GM19351 (cell line): Measurements from ENCODE around the gene ARMH1.
"Not testable (repeated sequence)": the region's sequence is repeated elsewhere in the genome, so short reads cannot be mapped to it uniquely, and the experiment has no call there.

Experiments used
- ATAC-seq: cut with Tn5 transposase; IDR thresholded peaks from one replicate; pipeline ENCODE4 v1.9.1; 2021; ENCODE audit warnings: mild to moderate bottlenecking, moderate library complexity; ENCODE audit not compliant: unreplicated experiment

Gene ARMH1

DNA sequence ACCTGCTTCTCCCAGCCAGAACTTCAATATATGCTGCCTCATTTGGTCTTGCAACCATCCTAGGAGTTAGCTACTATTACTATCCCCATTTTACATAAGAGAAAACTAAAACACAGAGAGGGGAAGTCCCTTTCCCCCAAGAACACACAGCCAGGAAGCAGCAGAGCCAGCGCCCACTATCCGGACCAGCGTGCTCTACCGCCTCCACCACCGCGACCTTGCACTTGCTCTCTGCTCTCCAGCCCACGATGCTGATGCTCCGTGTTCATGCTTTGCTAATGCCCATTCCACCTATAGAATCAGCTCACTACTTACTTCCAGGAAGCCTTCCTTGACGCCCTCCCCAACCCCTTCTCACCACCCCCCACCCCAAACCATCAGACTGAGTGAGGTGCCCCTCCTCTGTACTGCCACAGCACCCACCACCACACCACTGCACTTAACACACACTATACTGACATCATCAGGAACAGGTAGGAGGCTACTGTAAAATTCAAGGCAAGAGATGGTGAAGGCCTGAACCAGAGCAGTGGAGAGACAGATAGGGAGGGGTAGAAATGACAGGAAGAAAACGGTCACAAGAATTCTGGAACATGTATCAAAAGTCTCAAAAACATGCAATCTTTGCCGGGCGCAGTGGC is 9.7 kb upstream of the ARMH1 start:
- ATAC-seq = peak; percentile 69

DNA sequence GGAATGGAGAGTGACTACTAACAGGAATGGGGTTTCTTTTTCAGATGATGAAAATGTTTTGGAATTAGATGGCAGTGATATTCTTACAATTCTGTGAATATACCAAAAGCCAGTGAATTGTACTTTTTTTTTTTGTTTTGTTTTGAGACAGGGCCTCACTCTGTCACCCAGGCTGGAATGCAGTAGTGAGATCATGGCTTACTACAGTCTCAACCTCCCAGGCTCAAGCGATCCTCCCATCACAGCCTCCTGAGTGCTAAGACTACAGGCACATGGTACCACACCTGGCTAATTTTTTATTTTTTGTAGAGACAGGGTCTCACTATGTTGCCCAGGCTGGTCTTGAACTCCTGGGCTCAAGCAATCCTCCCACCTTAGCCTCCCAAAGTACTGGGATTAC is 7.8 kb upstream of the ARMH1 start:
- not testable (repeated sequence) for ATAC-seq

DNA sequence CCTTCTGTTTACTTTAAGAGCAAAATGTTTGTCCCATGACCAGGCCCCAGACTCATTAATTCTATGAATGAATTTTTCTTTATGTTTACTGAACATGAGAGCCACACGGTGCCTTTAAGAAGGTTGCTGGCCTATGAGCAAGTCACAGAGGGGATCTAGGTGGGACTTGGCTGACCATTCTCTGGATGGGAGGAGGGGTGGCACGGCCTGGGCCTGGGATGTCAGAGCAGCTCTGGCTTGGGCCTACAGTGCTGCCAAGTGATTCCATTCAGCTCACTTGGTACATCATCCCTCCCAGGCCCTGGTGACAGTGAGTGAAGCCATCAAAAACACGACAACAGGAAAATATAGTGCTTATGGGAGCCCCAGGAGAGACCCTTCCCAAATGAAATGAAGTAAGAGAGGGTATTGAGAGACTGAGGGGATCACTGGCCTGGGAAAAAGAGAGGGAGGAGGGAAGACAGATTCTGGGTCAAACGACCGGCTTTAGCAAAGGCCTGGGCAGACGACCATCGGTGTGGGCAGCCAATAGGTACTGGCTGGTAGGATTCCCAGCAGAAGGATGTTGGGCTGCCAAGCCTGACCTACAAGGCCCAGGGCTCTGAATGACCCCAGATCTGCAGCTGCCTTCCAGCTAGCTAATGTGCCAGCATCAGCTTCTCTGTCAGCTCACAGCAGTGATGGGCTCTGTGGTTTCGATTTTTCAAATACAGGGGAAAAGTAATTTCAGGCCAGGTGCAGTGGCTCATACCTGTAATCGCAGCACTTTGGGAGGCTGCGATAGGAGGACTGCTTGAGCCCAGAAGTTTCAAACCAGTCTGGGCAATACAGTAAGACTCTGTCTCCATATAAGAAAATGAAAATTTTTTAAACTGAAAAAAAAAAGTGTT is 3.5 kb upstream of the ARMH1 start:
- ATAC-seq = no peak

DNA sequence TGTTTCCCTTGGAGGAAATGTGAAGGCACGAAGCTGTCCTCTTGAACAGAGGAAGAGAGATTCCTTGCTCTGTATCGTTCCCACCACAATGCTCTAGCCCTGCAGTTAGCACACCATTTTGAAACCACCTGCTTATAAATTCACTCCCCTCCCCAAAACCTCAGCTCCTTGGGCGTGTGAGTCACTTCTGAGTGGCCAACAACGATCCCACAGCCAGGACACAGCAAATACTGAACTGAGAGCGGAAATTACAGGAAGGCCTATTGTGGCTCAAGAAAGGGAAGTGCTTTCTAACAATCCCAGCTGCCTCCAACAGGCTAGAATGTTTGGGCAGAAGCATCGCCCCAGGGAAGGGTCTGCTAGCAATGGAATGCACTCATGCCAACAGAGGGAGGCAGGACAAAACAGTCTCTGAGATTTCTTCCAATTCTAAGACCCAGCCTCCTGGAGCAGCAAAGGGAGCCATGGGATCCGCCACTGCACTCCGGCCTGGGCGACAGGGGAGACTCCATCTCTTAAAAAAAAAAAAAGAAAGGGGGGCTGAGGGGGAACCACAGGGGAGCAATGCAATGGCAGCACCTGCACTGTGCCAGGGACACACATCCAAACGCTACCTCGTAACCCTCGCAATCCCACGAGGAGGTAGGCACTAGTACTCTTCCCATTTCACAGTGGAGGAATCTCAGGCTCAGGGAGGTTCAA is 2.1 kb upstream of the ARMH1 start:
- no peak for ATAC-seq

DNA sequence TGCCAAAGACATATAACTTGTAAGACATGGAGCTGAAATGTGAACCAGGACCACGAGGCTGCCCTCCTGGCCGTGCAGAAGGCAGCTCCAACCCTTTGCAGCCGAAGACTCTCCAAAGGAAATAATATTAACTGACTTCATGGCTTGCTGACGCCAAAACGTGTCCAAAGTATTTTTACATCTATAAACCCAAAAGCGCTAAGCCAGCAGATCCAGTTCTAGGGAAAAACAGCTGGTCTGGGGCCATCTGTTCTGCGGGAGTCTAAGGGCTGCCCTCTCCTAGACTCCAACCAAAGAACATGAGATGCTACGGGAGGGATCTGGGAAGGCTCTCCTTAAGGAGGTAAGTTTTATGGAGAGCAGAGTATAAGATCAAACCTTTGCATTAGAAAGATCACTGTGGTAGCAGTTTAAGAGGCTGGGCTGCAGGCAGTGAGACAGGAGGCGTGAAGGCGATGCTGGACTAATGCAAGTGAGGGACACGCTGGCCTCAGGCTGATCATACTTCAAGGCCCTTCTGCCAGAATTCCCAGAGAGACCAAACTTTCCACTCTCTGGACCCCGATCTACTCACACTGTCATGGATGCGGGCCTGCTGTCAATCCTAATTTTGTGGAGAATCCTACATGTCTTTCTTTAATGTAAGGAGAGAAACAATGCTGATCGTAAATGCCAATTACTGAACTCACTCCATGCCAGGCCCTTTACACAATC is 1.4 kb upstream of the ARMH1 start:
- ATAC-seq = no peak

DNA sequence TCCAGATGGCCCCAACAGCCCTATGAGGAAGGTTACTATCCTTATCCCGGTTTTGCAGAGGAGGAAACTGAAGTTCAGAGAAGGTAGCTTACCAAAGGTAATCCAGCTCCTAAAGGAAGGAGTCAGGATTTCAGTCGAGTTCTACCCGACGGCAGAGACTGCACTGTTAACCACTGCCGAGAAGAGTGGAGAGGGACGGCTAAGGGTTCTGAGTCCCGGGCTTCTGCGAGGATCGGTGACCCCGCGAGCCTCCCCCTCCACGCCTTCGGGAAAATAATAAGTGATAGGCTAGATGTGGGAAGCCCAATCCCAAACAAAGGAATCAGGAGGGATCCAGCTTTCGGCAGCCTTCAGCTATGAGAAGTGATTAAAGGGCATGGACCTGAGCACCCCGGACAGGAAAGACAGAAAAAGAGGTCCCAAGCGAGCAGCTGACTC is 820 bp upstream of the ARMH1 start:
- no peak for ATAC-seq

DNA sequence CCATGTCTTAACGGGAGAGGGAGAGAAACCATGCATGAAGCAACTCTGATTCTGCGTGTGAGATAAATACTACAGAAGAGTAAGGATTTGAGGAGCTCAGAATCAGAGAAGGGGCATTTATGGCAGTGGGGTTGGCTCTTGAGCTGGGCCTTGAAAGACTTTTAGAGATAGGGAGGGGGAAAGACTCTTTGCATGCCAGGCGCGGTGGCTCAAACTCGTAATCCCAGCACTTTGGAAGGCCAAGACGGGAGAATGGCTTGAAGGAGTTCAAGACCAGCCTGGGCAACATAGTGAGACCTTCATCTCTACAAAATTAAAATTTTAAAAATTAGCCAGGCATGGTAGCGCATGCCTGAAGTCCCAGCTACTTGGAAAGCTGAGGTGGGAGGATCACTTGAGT is 672 bp downstream of the ARMH1 start:
- ATAC-seq = no peak

DNA sequence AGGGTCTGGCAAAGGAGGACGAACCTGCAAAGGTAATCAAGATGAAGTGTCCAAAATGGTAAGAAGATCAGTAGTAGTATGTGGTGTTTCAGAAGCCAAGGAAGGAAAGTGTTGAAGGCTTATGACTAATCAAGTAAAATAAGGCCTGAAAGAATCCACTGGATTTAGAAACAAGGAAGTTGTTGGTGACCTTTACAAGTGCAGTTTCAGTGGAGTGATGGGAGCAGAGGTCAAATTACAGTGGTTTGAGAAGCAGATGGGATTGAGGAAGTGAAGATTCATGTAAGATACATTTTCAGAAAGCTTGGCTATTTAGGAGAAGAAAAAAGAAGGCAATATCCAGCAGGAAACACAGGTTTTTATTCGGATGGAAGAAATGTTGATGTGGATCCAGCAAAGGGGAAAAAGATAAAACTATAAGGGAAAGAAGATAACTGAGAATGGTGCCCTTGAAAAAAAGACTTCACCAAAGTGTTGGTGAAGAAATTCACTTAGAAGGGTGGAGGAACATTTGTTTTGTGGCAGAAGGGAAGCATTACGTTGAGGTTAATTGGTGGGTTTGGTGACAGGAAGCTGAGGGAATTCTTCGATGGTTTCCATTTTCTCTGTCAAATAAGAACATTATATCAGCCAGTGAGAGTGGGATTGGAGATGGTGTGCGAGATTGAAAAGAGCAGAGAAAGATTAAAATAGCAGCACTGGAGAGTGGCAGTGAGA is 2.1 kb downstream of the ARMH1 start:
- no peak for ATAC-seq

DNA sequence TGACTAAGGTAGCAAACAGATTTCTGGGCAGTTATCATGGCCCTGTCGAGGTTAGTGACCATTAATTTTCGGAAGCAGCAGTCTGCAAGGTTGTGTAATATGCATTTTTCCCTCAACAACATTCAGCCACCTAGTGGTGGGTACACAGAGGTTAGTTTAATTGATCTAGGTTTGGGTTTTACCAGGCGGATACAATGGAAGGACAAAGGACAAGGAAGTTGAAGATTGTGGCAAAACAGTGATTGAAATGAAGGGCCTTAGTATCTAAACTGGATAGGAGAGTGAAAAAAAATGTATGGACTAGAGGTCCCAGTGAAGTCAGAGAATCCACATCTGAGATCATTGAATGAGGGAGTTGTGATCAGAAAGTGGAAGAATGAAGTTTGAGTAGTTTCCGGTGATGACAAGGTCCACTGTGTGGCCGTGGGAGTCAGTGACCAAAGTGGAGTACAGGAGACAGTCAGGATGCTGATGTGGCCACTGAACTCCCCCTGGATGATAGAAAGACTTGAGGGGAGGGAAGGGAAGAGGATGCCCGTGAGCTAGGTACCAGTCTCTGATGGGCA is 2.8 kb downstream of the ARMH1 start:
- no peak for ATAC-seq

DNA sequence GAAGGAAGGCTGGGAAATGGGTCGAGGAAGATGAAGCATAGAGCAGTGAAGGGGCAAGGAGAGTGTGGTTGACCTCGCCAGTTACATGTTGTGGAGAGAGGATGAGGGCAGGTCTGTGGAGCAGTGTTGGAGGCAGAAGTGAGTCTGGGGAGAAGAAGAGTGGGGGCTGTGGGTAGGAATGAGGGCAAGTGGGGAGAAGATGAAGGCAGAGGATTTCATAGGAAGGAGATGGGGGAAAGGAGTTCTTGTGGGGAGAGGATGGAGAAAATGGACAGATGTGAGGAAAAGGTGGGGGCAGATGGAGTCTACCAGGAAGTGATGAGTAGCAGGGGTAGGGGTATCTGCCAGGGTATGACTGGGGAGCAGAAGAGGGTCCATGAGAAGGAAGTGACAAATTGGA is 3.6 kb downstream of the ARMH1 start:
- ATAC-seq = no peak

DNA sequence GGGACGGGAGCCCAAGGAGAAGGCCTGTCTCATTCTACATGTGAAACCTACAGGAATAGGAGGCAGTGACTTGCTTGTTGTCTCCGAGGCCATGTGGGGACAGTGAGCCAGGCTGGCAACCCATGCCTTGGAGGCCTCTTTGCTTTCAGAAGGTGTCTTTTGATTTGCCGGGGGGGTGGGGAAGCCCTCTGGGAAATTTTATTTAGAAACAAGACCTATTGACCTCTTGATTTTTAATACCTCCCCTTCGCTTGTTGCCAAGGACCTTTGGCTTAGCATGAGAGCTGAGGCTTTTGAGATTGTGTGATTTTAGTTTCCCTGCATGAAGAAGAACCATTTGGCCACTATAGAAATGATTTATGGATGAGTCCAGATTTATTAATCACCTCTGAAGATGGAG is 4.1 kb downstream of the ARMH1 start:
- no peak for ATAC-seq

DNA sequence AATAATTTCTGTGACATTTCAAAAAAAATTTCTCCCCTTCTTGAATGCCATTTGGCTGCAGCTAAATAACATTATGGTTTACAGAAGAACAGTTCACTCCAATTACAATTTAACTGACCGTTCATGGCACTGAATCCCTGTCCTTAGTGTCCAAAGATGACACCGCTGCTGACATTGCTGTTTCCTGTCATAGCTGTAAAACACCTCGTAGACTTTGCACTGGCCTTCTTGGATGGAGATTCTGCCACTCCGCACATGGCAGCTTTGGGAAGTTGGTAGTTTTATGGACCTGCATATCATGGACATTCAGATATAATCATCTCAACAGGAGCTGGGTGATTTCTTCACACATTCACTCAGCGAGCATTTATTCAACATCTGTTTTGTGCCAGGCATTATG is 5.0 kb downstream of the ARMH1 start:
- no peak for ATAC-seq

DNA sequence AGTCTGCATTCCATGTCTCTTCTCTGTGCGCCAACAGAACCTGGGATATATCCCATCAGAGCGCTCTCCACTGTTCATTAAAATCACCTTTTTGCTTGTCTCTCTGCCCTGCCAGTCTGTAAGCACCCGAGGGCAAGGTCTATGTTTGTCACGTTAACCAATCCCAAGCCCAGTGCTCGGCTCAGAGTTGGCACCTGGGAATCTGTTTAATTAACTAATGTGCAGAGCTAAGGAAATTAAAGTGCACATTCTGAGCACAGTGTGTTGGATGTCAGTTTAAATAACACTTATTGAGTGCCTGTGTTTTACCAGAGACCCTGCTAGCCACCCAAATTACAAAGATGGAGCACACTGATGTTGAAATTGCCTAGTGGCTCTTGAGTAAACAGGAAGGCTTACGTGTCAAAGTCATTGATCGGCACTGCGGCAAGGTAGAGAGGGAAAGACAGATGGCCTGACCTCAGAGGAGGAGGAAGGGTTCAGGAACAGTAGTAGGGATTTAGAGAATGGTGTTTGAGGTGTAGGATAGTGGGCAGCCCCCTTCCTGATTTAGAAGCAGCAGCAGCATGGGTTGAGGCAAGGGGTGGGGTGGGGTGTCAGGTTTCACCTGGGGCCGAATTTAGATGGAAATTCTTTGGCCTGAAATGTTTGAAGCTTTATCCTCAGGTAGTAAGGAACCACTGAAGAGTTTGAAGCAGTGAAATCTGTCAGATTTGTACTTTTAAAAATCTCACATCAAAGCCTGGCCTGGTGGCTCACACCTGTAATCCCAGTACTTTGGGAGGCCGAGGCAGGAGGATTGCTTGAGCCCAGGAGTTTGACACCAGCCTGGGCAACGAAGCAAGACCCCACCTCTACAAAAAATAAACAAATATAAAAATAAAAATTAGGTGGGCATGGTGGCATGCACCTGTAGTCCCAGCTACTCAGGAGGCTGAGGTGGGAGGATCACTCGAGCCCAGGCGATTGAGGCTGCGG is 7.7 kb downstream of the ARMH1 start:
- ATAC-seq = no peak

DNA sequence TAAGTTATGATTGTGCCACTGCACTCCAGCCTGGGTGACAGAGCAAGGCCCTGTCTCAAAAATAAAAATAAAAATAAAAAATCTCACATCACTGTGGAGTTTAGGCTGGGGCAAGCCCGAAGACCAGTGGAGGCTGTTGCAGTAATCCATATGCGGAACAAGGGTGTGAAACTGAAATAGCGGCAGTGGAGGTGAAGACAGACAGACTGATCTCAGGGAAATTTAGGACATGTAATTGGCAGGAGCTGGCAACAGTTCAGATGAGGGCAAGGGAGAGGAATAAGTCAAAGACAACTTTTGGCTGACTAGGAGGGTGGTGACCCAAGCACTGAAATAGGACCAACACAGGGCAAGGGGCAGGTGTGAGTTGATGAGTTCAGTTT is 8.4 kb downstream of the ARMH1 start:
- ATAC-seq = no peak

DNA sequence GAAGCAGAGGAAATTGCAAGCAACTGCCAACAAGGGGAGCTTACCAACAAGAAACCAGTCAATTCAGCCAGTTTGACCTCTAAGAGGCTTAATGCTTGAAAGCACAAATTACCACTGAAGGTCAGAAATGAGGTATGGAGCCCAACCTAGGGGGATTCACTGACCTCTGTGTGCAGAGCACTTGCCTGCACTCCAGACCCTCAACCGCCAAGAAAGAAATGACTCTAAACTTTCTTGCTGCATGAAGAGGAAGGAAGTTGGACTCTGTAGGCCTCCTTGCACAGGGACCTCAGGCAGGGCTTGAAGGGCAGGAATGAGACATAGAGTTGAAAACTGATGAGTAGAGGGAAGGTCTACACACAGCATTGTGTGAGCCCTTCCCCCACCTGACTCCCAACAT is 10.0 kb downstream of the ARMH1 start:
- peak; percentile 88 for ATAC-seq

DNA sequence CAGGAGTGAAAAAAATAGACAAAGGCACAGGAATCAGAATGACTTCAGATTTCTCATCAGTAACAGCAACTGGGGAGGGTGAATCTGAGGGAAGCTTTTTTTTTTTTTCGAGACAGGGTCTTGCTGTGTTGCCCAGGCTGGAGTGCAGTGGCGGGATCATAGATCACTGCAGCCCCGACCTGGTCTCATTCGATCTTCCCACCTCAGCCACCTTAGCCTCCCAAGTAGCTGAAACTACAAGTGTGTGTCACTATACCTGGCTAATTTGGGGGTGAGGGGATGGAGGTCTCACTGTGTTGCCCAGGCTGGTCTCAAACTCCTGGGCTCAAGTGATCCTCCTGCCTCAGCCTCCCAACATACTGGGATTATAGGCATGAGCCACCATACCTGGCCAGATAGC is 10.7 kb downstream of the ARMH1 start:
- ATAC-seq = no peak

DNA sequence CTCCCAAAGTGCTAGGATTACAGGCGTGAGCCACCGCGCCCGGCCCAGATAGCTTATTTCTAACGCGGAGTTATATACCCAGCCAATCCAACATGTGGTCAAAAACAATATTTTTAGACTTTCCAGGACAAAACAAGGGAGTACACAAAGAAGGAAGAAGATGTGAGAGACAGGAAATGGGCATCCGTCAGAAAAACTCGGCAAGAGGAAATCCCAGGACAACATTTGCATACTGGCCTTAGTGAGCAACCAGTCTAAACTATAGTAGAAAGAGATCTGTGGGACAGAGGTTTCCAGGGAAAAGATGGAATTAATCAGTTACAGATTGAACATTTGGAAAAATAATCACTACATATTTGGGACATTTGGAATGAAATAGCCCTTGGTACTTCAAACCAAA is 11.4 kb downstream of the ARMH1 start:
- no peak for ATAC-seq

DNA sequence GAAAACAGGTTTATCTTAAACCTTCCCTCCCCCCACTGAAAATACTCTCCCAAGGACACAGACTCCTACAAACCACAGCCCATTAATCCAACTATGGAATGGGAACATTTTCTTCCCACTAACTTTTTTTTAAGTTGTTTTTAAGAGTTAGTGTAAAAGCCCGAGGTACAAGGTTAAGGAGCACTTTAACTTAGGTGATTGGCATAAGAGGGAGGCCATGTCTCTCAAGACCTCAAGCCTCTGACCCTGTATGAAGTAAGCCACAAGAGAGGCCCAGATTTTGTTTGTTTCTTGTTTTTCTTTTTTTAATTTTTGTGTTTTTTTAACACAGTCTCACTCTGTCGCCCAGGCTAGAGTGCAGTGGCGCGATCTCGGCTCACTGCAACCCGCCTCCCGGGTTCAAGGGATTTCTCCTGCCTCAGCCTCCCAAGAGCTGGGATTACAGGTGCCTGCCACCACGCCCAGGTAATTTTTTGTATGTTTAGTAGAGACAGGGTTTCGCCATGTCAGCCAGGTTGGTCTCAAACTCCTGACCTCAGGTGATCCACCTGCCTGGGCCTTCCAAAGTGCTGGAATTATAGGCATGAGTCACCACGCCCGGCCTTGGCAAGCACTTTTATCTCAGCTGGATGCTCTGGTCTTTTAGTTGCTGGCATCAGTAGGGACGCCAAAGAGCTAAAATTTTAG is 14.4 kb downstream of the ARMH1 start:
- ATAC-seq = no peak

DNA sequence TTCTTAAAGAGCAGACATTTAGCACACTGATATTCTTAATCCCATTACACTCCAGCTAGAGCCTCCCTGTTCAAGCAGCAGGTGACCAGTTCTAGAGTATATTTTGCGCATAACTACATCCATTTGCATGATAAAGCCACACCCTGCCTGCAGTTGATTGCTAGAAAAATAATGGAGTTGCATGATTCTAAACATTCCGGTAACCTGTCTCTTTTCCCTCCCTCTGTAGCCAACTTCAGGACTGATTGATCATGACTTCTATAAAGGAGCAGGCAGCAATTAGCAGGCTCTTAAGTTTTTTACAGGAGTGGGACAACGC is 14.9 kb downstream of the ARMH1 start:
- no peak for ATAC-seq
